ENCODE measurements around the gene COG6.

GRCh38 chr13:39688699-39689405, 33.4 kb downstream of the COG6 start:
- no peak for TF ChIP-seq POLR2A (IDR thresholded peaks at IDR 0.05; ENCODE audit: low read length)
- no peak for TF ChIP-seq GATA1 (IDR thresholded peaks at IDR 0.05; ENCODE audit: low read depth, low read length)
